HepG2 (cell line): ENCODE results near the gene ASAP2. TPM values are rescaled to one million over a fixed set of nuclear protein-coding genes. Genes with fewer than 3 reads are reported as not detected.

Experiments
- ATAC-seq: fragments of 200-7000 bp; cut with Tn5 transposase; 3 replicates; pipeline ENCODE4 v1.9.1; 2020; ENCODE audit warnings: mild to moderate bottlenecking, moderate library complexity
- BruUV-seq: library from RNA; stranded (reverse); fragments of 400-500 nt; replicated peaks from 2 replicates; lab custom pipeline; 2021; lab: Mats Ljungman, UMichigan
- CTCF ChIA-PET: fragments of 300-600 bp; formaldehyde crosslinking; extraction: SDS; loops from one replicate; lab custom pipeline; 2021; ENCODE audit warnings: low total read pairs, inconsistent platforms, low intra/inter-chr PET ratio; lab: Yijun Ruan, JAX
- POLR2A ChIA-PET: fragments of 350-600 bp; sonication (Branson Sonifier 250); formaldehyde crosslinking; loops from one replicate; lab custom pipeline; 2020; ENCODE audit warnings: antibody characterized with exemption, inconsistent platforms; lab: Yijun Ruan, JAX
- DNase-seq: peaks from one replicate; pipeline ENCODE4 v3.0.0-alpha.2; 2015; ENCODE audit warnings: low spot score
- FAIRE-seq: peaks from 3 replicates; lab custom pipeline; 2011; peaks lifted over from hg19 to GRCh38; lab: Jason Lieb, UNC
- H2AFZ ChIP-seq: one replicate; pipeline ENCODE4 v1.6.1; 2011; ENCODE audit warnings: low read length, inconsistent platforms
- H3K27ac ChIP-seq: fragments of 300-600 bp; 3 replicates; pipeline ENCODE4 v1.8.0; 2011; ENCODE audit warnings: mixed run types, mild to moderate bottlenecking, mixed read lengths, low read length, inconsistent platforms; ENCODE audit not compliant: insufficient read depth; ENCODE audit errors: extremely low read length
- H3K27me3 ChIP-seq, 2 experiments: fragments of 200-600 bp in 1 of 2; 2 replicates in 1 of 2; 3 replicates in 1 of 2; pipeline versions ENCODE4 v1.6.0 to v1.8.0; 2011; ENCODE audit warnings: low read length in 2 of 2, mild to moderate bottlenecking in 2 of 2, moderate library complexity in 2 of 2, inconsistent platforms in 1 of 2; ENCODE audit not compliant: insufficient read depth in 2 of 2, control insufficient read depth in 1 of 2
- H3K36me3 ChIP-seq, 2 experiments: fragments of 200-600 bp in 1 of 2; replicated peaks in 1 of 2; 2 replicates in 1 of 2; 3 replicates in 1 of 2; pipeline versions ENCODE4 v1.5.1 to v1.8.0; 2011; ENCODE audit warnings: low read length in 2 of 2, inconsistent platforms in 1 of 2; ENCODE audit not compliant: insufficient read depth in 2 of 2, control insufficient read depth in 1 of 2
- H3K4me1 ChIP-seq: 2 replicates; pipeline ENCODE4 v1.5.1; 2012; ENCODE audit warnings: low read length, inconsistent platforms; ENCODE audit not compliant: insufficient read depth
- H3K4me2 ChIP-seq: 2 replicates; pipeline ENCODE4 v1.6.0; 2011; ENCODE audit warnings: low read depth, low read length, inconsistent platforms
- H3K4me3 ChIP-seq, 3 experiments: fragments of 200-600 bp in 1 of 3; sonication (generic), shearing (Covaris generic) in 1 of 3; replicated peaks in 1 of 3; 2 replicates each; pipeline ENCODE4 v1.5.1; 2011 to 2016; ENCODE audit warnings: low read length in 3 of 3, inconsistent platforms in 2 of 3, low read depth in 2 of 3, mild to moderate bottlenecking in 2 of 3, control low read depth in 1 of 3, mixed read lengths in 1 of 3; ENCODE audit not compliant: insufficient read depth in 1 of 3
- H3K79me2 ChIP-seq: one replicate; pipeline ENCODE4 v1.6.1; 2011; ENCODE audit warnings: low read length, inconsistent platforms; ENCODE audit not compliant: insufficient read depth
- H3K9ac ChIP-seq: 2 replicates; pipeline ENCODE4 v1.6.0; 2011; ENCODE audit warnings: mild to moderate bottlenecking, low read depth, low read length, inconsistent platforms; ENCODE audit not compliant: insufficient read depth
- H3K9me3 ChIP-seq: 2 replicates; pipeline ENCODE4 v1.5.1; 2012; ENCODE audit warnings: mild to moderate bottlenecking, low read length
- H4K20me1 ChIP-seq: 2 replicates; pipeline ENCODE4 v1.6.0; 2011; ENCODE audit warnings: inconsistent platforms, mild to moderate bottlenecking, low read length, moderate library complexity; ENCODE audit not compliant: insufficient read depth
- CENPT ChIP-seq: sonication (generic); formaldehyde crosslinking; IDR thresholded peaks from 2 replicates; pipeline ENCODE4 v1.8.0; 2022; ENCODE audit warnings: low read depth, mild to moderate bottlenecking, moderate library complexity, missing genetic modification reagents
- RAD51 ChIP-seq: fragments of 450-650 bp; IDR thresholded peaks from 2 replicates; pipeline ENCODE4 v1.6.1; 2016; ENCODE audit warnings: borderline replicate concordance
- ZNF407 ChIP-seq: sonication (generic); formaldehyde crosslinking; IDR thresholded peaks from one replicate; pipeline ENCODE4 v1.5.1; 2020; ENCODE audit warnings: mild to moderate bottlenecking, missing genetic modification reagents; ENCODE audit errors: not compliant biosample characterization
- WGBS: methylation state at CpG from one replicate; pipeline ENCODE4 v1.1.6; 2017; ENCODE audit warnings: low lambda C conversion rate; 5-methylcytosine and 5-hydroxymethylcytosine counted together
- in situ Hi-C: cut with HindIII; loops from 2 replicates; pipeline ENCODE4 v1.10.0; 2017; ENCODE audit warnings: low pct_unique_long_range_greater_than_20kb; ENCODE audit not compliant: extremely low pct_ligation_motif_present
- intact Hi-C: fragments of 100-400 bp; cut with micrococcal nuclease; formaldehyde crosslinking; loops from one replicate; pipeline ENCODE4 v1.10.0; 2022; ENCODE audit not compliant: unreplicated experiment
- polyA plus RNA-seq, 8 experiments: library from polyadenylated mRNA; depleted of rRNA in 3 of 8; stranded (reverse) in 7 of 8; unstranded in 1 of 8; fragments of >200 nt; fragmentation: Illumina TruSeq in 4 of 8; extraction: Trizol in 4 of 8; gene quantifications; 2 replicates each; pipeline versions ENCODE4 v1.2.1 to v1.2.3, GENCODE V29; 2011 to 2016; ENCODE audit warnings: low read depth in 4 of 8, missing spikeins in 1 of 8, mixed read lengths in 1 of 8; ENCODE audit not compliant: insufficient read depth in 1 of 8
- total RNA-seq, 5 experiments: library from RNA; depleted of rRNA; stranded (reverse); fragments of >200 nt; fragmentation: Illumina TruSeq; extraction: Trizol; gene quantifications; 2 replicates each; pipeline ENCODE4 v1.2.3, GENCODE V29; 2016; ENCODE audit warnings: low read depth in 1 of 5

Gene ASAP2
- total and polyA plus RNA-seq, 2 of the 13 experiments (the other 11 are each of a cell fraction or from before 2014, with no cell fraction given) = 7.3 to 22.3 TPM

- POLR2A ChIA-PET = no interaction called here
These were observed 136.0 kb downstream of the ASAP2 start for GRCh38 chr2:9342659-9343058.

More at GRCh38 chr2:9342659-9343058, 136.0 kb downstream of the ASAP2 start:
- H3K27ac ChIP-seq = no peak overlapping the region
- ATAC-seq = no peak
- no peaks in the 10 kb centered on the region for H4K20me1 ChIP-seq
- no peak for DNase-seq
- H3K27me3 ChIP-seq = no peaks in the 10 kb centered on the region
- H3K4me1 ChIP-seq = peaks cover 25% of the 10 kb centered on the region
- intact Hi-C loops = no loop called here
- no peak overlapping the region for H3K4me3 ChIP-seq
- no peak overlapping the region for H3K9ac ChIP-seq
- H3K9me3 ChIP-seq = no peaks in the 10 kb centered on the region
- TF ChIP-seq ZNF407 (CRISPR knock-in tag) (no peak), CENPT (no peak), RAD51 (no peak)
- peaks cover 10 to 17% of the 10 kb centered on the region in 2 experiments for H3K36me3 ChIP-seq
- H3K79me2 ChIP-seq = no peaks in the 10 kb centered on the region
- BruUV-seq = no TSS peak
- no peak for FAIRE-seq
- no peak overlapping the region for H2AFZ ChIP-seq
- no peak overlapping the region for H3K4me2 ChIP-seq
- WGBS = 95% methylated on average over 8 of the region's 8 CpGs
- CTCF ChIA-PET = no interaction called here
- in situ Hi-C loops = no loop called here
